GM23338 (cell line): Measurements from ENCODE around the gene CDKAL1. TPM values are rescaled to one million over a fixed set of nuclear protein-coding genes. Genes with fewer than 3 reads are reported as not detected.

Source experiments
- ATAC-seq: fragments of 200-7000 bp; cut with Tn5 transposase; 3 replicates; pipeline ENCODE4 v1.9.1; 2020
- DNase-seq: peaks from one replicate; pipeline ENCODE4 v3.0.0-alpha.2; 2015; ENCODE audit warnings: low spot score
- H2AFZ ChIP-seq: fragments of 200-600 bp; sonication (generic); 2 replicates; pipeline ENCODE4 v1.8.0; 2016; ENCODE audit warnings: antibody characterized with exemption, mild to moderate bottlenecking, moderate library complexity
- H3F3A ChIP-seq: fragments of 200-600 bp; sonication (generic); replicated peaks from 2 replicates; pipeline ENCODE4 v1.8.0; 2017; ENCODE audit warnings: antibody characterized with exemption, mixed run types, low read depth
- H3K27ac ChIP-seq: fragments of 200-600 bp; sonication (generic); 2 replicates; pipeline ENCODE4 v1.6.1; 2016; ENCODE audit warnings: low read depth
- H3K27me3 ChIP-seq: fragments of 200-600 bp; sonication (generic); 2 replicates; pipeline ENCODE4 v1.8.0; 2016; ENCODE audit warnings: mild to moderate bottlenecking, mixed run types, moderate library complexity; ENCODE audit not compliant: insufficient read depth
- H3K36me3 ChIP-seq: fragments of 200-600 bp; sonication (generic); 2 replicates; pipeline ENCODE4 v1.8.0; 2016; ENCODE audit warnings: mild to moderate bottlenecking; ENCODE audit not compliant: insufficient read depth
- H3K4me1 ChIP-seq: fragments of 200-600 bp; sonication (generic); 2 replicates; pipeline ENCODE4 v1.8.0; 2016; ENCODE audit warnings: mild to moderate bottlenecking, moderate library complexity; ENCODE audit not compliant: insufficient read depth
- H3K4me2 ChIP-seq: fragments of 200-600 bp; sonication (generic); 2 replicates; pipeline ENCODE4 v1.7.1; 2017; ENCODE audit warnings: mixed run types
- H3K4me3 ChIP-seq: fragments of 200-600 bp; sonication (generic); 2 replicates; pipeline ENCODE4 v1.6.1; 2016; ENCODE audit warnings: mixed run types
- H3K79me2 ChIP-seq: fragments of 200-600 bp; sonication (generic); replicated peaks from 2 replicates; pipeline ENCODE4 v1.8.0; 2017; ENCODE audit warnings: mild to moderate bottlenecking; ENCODE audit not compliant: insufficient read depth
- H3K9me2 ChIP-seq: fragments of 200-600 bp; sonication (generic); 2 replicates; pipeline ENCODE4 v1.8.0; 2017; ENCODE audit not compliant: insufficient read depth
- H4K20me1 ChIP-seq: fragments of 200-600 bp; sonication (generic); replicated peaks from 2 replicates; pipeline ENCODE4 v1.8.0; 2017; ENCODE audit warnings: mild to moderate bottlenecking; ENCODE audit not compliant: insufficient read depth
- H3K27ac Mint-ChIP-seq: 2 replicates; pipeline ENCODE4 v1.8.0; 2020; ENCODE audit warnings: inconsistent platforms, mild to moderate bottlenecking, moderate library complexity, mixed read lengths
- H3K27me3 Mint-ChIP-seq: 3 replicates; pipeline ENCODE4 v1.8.0; 2022; ENCODE audit warnings: low read depth, mild to moderate bottlenecking, moderate library complexity, mixed read lengths, inconsistent platforms; ENCODE audit not compliant: insufficient read depth, poor library complexity
- H3K36me3 Mint-ChIP-seq: 3 replicates; pipeline ENCODE4 v1.8.0; 2021; ENCODE audit warnings: low read depth, mild to moderate bottlenecking, inconsistent platforms, moderate library complexity, mixed read lengths
- H3K4me1 Mint-ChIP-seq: 3 replicates; pipeline ENCODE4 v1.8.0; 2020; ENCODE audit warnings: mild to moderate bottlenecking, inconsistent platforms, mixed read lengths
- H3K4me3 Mint-ChIP-seq: 3 replicates; pipeline ENCODE4 v1.8.0; 2021; ENCODE audit warnings: moderate library complexity, mild to moderate bottlenecking, inconsistent platforms, mixed read lengths
- H3K9me3 Mint-ChIP-seq: 3 replicates; pipeline ENCODE4 v1.8.0; 2020; ENCODE audit warnings: moderate library complexity, mild to moderate bottlenecking, inconsistent platforms, mixed read lengths
- CTCF ChIP-seq, 2 experiments: fragments of 200-600 bp in 1 of 2; sonication (generic) in 1 of 2; conservative IDR thresholded peaks; 2 replicates each; pipeline versions ENCODE4 v1.5.1 to v1.6.1; 2016 to 2017; ENCODE audit warnings: antibody characterized with exemption in 2 of 2, low read depth in 2 of 2, mild to moderate bottlenecking in 2 of 2, moderate library complexity in 1 of 2
- ETS1 ChIP-seq: IDR thresholded peaks from 2 replicates; pipeline ENCODE4 v1.6.1; 2016; ENCODE audit warnings: antibody characterized with exemption
- EZH2 ChIP-seq: fragments of 200-600 bp; sonication (generic); IDR thresholded peaks from one replicate; pipeline ENCODE4 v1.8.0; 2017; ENCODE audit warnings: antibody characterized with exemption, mild to moderate bottlenecking, low read depth; ENCODE audit not compliant: unreplicated experiment
- JUNB ChIP-seq: IDR thresholded peaks from one replicate; pipeline ENCODE4 v1.6.1; 2016; ENCODE audit warnings: antibody characterized with exemption; ENCODE audit not compliant: unreplicated experiment
- NANOG ChIP-seq: IDR thresholded peaks from 2 replicates; pipeline ENCODE4 v1.6.1; 2016; ENCODE audit warnings: antibody characterized with exemption, borderline replicate concordance
- POLR2AphosphoS5 ChIP-seq: IDR thresholded peaks from 2 replicates; pipeline ENCODE4 v1.6.1; 2016; ENCODE audit warnings: antibody characterized with exemption, low read depth
- REST ChIP-seq: IDR thresholded peaks from one replicate; pipeline ENCODE4 v1.6.1; 2018; ENCODE audit warnings: antibody characterized with exemption; ENCODE audit not compliant: unreplicated experiment
- STAT1 ChIP-seq: IDR thresholded peaks from one replicate; pipeline ENCODE4 v1.6.1; 2016; ENCODE audit warnings: antibody characterized with exemption; ENCODE audit not compliant: unreplicated experiment
- ZNF114 ChIP-seq: fragments of 250-450 bp; sonication (Bioruptor Pico); IDR thresholded peaks from 2 replicates; pipeline ENCODE4 v1.5.0; 2020; ENCODE audit warnings: mild to moderate bottlenecking, moderate library complexity
- ZNF462 ChIP-seq: fragments of 250-450 bp; sonication (Bioruptor Pico); IDR thresholded peaks from 2 replicates; pipeline ENCODE4 v1.5.0; 2020; ENCODE audit warnings: mild to moderate bottlenecking, moderate library complexity
- polyA plus RNA-seq: library from polyadenylated mRNA; unstranded; fragments of >200 nt; fragmentation: Nextera tagmentation; extraction: Ambion mirVana; gene quantifications from 2 replicates; pipeline ENCODE4 v1.2.1, GENCODE V29; 2016
- total RNA-seq: library from RNA; depleted of rRNA; stranded (reverse); fragments of >200 nt; shearing (Covaris generic); gene quantifications from 2 replicates; pipeline ENCODE4 v1.2.3, GENCODE V29; 2014

CDKAL1 gene
- total and polyA plus RNA-seq, 2 experiments from 2014 or later: 17.8 to 35.0 TPM

- no peaks in the 10 kb centered on the region for H3K36me3 Mint-ChIP-seq
- peak overlapping the region; percentile 22; the same call in 1 of the 2 replicates for H3K27ac Mint-ChIP-seq
- no peak overlapping the region for H2AFZ ChIP-seq
- H4K20me1 ChIP-seq: no peaks in the 10 kb centered on the region
- no peak overlapping the region for H3K27ac ChIP-seq
- H3K36me3 ChIP-seq: no peaks in the 10 kb centered on the region
- H3K27me3 Mint-ChIP-seq: no peaks in the 10 kb centered on the region
- ATAC-seq (no peak), DNase-seq (no peak)
- 0 out of 2 replicates have a peak, but pooled peaks cover 3% of the 10 kb centered on the region for H3F3A ChIP-seq
- no peak overlapping the region for H3K4me3 ChIP-seq
- no peaks in the 10 kb centered on the region for H3K9me2 ChIP-seq
- no peak overlapping the region for H3K4me3 Mint-ChIP-seq
- H3K27me3 ChIP-seq: no peaks in the 10 kb centered on the region
- no peaks in the 10 kb centered on the region for H3K4me1 ChIP-seq
- peaks cover 3% of the 10 kb centered on the region; the same call in 2 of the 3 replicates for H3K4me1 Mint-ChIP-seq
- no peaks in the 10 kb centered on the region for H3K79me2 ChIP-seq
- no peak overlapping the region for H3K4me2 ChIP-seq
- no peaks in the 10 kb centered on the region for H3K9me3 Mint-ChIP-seq
- no peak for TF ChIP-seq ZNF114
Observed at GRCh38 chr6:20757761-20758160, 223.5 kb downstream of the CDKAL1 start.

- H2AFZ ChIP-seq: no peak overlapping the region
- ATAC-seq (no peak), DNase-seq (no peak)
- peaks cover 3% of the 10 kb centered on the region for H3K4me1 Mint-ChIP-seq
- H3K36me3 ChIP-seq: no peaks in the 10 kb centered on the region
- H3K4me1 ChIP-seq: peaks cover 6% of the 10 kb centered on the region
- no peaks in the 10 kb centered on the region for H3K36me3 Mint-ChIP-seq
- H3K27ac ChIP-seq: no peak overlapping the region; the same call in 1 of the 2 replicates
- no peak overlapping the region for H3K4me3 Mint-ChIP-seq
- H4K20me1 ChIP-seq: no peaks in the 10 kb centered on the region
- H3K4me2 ChIP-seq: no peak overlapping the region
- no peaks in the 10 kb centered on the region for H3K27me3 Mint-ChIP-seq
- no peaks in the 10 kb centered on the region for H3K9me3 Mint-ChIP-seq
- no peaks in the 10 kb centered on the region for H3K9me2 ChIP-seq
- no peaks in the 10 kb centered on the region for H3K79me2 ChIP-seq
- no peaks in the 10 kb centered on the region for H3K27me3 ChIP-seq
- H3F3A ChIP-seq: 0 out of 2 replicates have a peak, but pooled peaks cover 3% of the 10 kb centered on the region
- no peak overlapping the region for H3K27ac Mint-ChIP-seq
- H3K4me3 ChIP-seq: no peak overlapping the region
- TF ChIP-seq JUNB (no peak), CTCF (conservative IDR thresholded peaks at IDR 0.05; ENCODE audit: low read depth in 2 of 2) (no peak), NANOG (no peak), REST (no peak), STAT1 (no peak), ETS1 (no peak), ZNF462 (CRISPR knock-in tag) (no peak), POLR2AphosphoS5 (no peak), EZH2 (no peak), ZNF114 (no peak)
Observed at GRCh38 chr6:20763296-20763695, 229.0 kb downstream of the CDKAL1 start.
